ENCODE results near the gene HLCS.

HLCS gene

DNA sequence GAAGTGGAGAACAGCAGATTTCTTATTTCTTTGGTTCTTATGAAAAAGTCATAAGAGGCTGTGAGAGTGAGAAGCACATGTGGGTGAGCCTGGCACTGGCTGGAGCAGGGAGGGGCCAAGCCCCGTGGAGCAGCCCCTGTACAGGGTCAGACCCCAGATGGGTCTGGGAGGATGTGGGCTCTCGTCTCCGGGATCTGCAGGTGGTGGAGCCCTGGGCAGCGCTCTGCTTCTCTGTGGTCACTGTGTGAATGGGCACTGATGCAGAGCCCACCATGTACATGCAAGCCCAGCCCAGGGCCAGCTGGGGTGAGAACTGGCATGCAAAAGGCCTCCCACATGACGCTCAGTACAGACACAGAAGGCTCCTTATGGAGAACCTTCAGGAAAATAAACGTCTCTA is 200.0 kb downstream of the HLCS start:
- DNase-seq = no peak

DNA sequence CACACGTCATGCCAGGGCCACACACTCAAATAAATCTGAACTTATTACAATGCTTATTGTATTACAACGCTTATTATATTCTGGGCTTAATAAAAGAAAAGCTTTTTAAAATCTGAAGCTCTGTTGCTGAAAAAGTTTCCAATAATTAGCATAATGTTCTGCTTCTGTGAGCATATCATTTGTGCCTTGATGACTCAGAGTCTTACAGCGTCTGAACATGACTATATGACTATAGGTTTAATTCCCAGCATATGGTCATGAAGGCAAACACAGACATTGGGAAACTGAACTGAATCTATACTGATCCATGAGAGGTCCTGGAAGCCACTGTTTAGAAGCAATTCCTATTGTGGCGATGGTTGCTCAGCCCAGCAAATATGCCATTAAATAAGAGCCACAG is 201.2 kb downstream of the HLCS start:
- DNase-seq = no peak

DNA sequence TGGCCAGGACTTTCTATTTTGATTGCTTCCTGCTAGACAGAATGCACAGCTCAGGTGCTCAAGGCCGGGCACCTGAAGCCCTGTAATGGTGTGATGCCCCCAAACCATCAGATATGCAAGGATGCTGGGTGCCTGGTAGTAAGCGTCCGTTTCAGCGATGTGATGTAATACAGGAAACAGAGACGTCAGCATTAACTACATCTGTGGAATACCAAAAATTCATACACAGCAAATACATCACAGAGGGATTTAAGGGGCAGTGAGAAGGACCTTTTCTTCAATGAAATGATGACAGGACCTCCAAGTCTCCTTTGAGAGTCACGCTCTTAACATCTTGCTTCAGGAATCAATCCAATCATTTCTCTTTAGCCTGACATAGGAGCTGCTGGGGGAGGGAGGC is 203.2 kb downstream of the HLCS start:
- DNase-seq = no peak

DNA sequence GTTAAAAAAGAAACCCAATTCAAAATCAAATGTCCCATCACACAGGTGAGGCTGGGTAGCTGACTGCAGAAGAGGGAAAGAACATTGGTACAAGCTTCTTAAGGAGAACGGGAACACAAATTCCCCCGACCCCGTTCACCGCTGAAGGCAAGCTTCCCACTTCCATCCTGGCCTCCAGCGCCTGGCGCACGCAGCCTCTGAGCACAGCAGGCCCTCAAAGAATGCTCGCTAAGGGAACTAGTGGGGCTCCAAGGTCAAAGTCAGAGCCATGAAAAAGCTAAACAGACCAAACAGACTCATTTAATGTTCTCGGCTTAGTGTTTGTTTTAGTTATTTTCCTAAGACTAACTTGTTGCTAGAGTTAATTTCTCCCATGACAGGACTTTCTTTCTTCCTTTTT is 203.8 kb downstream of the HLCS start:
- no peak for DNase-seq

DNA sequence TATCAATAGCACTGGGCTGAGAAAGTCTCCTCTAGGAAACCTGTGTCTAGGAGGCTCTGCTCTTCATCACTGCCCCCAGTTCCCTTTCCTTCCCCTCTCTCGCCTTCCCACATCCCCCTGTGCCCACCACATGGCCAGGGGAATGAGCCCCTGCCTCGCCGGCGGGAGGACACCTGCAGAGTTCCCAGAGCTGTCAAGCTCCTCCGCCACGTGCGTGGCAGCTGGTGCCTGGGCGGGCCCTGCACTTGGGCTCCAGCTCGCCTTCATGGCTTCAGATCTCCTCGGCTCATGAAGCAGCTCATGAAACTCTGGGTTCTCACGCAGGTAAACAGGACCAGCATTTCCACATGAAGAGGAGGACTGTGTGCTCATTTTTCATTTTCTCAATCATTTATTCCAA is 204.8 kb downstream of the HLCS start:
- DNase-seq = no peak

DNA sequence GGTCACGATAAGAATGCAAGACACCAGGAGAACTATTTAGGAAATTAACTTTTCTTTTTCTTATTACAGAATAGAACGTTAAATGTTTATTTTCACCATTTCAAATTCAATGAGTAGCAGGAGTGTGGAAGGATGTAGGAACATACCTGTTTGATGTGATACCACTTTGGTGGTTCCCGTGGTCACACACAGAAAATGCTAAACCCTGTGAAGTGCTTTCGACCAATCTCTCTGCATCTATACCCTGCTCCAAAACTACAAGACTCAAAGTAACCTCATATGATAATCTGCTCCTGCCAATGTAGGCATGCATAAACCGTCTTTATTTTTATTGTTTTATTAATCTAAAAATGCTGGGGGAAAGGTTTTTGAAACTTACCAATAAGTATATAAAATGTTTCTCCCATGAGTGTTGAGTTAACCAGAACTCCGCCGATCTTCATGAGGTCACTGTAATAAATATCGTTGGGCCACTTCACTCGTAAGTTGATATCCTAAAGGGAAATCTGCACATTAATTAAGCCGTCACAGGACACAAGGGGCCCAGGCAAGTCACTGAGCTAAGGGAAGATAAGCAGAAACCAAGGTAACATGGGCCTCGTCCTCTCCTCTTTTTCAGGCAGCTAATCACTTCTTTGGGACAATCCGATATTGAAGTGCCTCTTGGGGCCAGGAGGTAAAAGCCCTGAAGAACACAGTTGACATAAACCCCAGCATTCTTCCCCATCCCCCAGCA is 207.0 kb downstream of the HLCS start:
- no peak for DNase-seq

DNA sequence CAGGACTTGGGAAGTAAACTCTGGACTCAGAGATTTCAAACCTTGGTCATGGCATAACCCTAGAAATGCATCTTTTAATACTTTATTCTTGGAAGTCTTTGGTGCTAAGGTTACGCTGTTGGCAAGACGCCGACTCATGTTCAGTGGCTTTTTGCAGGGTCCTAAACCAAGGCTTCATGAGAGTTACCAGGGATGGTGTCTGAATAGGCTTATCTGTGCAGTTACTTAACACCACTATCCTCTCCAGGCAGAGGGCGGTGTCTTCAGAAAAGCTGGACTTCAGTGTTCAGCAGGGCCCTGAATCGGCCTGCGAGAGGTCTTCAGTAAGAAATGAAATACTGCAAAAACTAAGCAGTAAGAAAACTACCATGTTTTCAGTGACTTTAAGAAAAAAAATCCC is 209.3 kb downstream of the HLCS start:
- DNase-seq = no peak

DNA sequence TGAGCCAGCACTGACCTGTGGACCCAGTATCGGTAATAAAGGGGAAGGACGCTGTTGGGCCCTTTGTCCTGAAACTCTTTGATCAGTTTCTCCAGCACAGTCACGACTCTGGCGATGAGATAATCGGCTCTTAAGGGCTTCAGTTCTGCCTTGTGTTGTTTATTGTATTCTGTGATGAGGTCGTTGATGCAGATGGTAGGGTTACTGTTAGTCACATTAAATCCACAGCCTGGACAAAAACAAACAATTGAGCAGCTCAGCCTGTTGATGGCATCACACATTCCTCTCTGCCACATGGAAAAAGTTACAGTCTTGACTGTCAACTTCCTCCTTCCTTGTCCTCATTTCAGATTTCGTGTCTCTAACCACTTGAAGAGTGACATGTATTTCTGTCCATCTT is 209.9 kb downstream of the HLCS start:
- DNase-seq = no peak

DNA sequence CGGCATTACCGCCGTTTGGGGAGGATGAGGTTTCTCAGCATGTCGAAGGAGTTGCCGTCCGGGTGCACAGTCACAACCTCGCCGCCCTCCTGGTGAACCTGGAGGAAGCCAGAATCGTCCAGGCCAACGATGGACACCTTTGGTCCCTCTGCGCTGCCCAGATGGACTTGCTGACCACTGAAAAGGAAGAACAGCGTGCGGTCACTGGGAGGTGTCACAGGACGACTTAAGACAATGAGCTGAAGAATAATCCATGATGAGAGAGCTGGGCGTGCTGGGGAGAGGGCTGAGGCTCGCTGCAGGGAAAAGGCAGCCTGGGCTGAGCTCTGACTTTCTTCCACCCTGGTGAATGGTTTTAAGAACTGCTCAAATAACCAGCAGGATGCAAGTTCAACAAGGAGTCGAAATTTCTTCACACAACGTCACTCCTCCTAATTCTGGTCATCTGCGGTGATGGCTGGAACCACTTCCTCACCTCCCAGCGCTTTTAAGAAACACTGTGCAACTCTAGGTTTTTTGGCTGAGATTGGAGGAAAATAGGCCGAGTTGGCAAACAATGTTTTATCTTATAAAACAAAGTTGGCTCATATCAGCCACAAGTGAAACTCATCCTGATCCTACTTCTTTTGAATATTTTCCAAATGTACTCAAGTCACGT is 212.1 kb downstream of the HLCS start:
- DNase-seq = no peak

DNA sequence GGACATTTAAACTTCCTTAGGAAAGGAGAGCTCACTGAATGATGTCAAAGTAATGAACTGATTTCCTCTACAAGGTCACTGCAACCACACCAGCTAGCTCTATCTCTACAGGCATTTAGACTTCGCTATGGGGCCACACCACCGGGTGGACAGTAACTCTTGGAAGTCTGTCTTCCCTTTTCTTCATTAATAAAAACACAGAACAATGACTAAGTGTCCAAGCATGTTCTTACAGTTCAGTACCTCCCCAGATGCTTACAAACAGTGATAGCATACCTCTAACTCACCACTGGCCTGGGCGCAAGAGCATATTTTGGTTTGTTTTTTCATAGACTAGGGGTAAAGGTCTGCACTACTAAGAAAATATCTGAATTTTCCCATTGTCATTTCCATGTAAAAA is 212.9 kb downstream of the HLCS start:
- DNase-seq = no peak

DNA sequence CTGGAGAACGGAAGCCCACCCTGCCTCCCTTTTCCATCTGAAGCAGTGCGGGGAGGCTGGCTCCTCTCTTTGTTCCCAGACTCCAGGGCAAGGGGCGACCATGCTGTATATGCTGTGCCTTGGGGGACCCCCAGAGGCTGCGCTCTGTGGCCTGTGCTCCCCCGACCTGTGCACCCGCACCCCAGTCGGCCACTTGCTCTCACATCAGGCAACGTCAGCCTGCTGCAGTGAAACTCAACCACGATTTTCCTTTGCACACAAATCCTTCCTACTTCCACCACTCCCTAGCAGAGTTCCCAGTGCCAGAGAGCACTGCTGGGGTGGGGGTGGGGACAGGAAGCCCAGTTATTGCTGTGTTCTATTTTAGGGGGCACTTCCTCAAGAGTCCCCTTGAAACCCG is 215.1 kb downstream of the HLCS start:
- no peak for DNase-seq

DNA sequence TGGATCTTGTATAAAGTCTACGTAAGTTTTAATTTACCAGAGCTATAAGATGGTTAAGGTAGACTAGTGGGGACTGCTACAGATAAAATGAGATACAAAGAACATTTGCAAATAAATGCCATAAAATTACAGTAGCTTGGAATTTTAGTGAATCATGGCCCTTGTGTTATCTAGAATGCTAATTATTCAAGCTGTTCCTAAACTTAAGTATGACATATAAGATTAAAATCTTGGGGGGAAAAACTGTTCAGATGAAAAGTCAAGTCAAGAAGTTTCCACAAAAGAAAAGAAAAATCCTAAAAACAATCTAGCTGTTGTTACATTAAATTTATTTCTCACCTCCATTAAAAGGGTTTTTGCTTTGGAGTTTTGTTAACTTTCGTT is 215.9 kb downstream of the HLCS start:
- no peak for DNase-seq

DNA sequence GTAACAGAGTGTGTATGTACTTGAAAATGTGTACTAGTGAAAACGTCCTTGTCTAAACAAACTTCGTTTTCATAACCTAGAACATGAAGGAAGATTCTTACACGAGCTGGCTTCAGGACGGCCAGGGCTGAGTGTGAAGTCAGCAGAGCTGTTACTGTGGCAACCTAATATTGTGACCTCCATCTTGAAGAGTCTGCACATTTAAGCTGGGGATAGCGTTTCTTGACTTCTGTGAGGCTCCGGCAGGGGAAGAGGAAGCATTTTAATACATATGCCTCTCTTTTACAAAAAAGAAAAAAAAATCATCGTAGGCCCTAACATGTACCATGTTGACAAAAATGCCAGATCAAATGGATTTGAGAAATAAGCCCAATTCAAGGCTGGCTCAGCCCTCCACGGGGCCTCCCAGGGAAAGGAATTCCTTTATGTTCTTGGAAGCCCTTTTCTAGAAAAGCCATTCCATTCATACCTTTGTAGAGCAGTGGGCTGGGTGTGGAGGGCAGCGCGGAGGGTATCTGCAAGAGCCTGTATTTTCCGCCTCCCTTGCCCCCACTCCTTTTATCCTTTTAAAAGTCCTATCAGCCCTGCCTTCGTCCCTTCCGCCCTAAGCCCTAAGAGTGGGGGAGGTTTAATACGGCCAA is 216.4 kb downstream of the HLCS start:
- DNase-seq = no peak

DNA sequence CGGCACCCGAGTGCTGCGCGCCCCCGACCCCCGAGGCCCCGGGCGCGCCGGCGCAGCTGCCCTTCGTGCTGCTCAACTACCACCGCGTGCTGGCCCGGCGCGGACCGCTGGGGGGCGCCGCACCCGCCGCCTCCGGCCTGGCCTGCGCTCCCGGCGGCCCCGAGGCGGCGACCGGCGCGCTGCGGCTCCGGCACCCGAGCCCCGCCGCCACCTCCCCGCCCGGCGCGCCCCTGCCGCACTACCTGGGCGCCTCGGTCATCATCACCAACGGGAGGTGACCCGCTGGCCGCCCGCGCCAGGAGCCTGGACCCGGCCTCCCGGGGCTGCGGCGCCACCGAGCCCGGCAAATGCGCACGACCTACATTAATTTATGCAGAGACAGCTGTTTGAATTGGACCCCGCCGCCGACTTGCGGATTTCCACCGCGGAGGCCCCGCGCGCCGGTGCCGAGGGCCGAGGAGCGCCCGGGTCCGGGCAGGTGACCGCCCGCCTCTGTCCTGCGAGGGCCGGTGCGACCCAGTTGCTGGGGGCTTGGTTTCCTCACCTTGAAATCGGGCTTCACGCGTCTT is 218.6 kb downstream of the HLCS start:
- DNase-seq = peak in 1 of 2 experiments; percentile 4

DNA sequence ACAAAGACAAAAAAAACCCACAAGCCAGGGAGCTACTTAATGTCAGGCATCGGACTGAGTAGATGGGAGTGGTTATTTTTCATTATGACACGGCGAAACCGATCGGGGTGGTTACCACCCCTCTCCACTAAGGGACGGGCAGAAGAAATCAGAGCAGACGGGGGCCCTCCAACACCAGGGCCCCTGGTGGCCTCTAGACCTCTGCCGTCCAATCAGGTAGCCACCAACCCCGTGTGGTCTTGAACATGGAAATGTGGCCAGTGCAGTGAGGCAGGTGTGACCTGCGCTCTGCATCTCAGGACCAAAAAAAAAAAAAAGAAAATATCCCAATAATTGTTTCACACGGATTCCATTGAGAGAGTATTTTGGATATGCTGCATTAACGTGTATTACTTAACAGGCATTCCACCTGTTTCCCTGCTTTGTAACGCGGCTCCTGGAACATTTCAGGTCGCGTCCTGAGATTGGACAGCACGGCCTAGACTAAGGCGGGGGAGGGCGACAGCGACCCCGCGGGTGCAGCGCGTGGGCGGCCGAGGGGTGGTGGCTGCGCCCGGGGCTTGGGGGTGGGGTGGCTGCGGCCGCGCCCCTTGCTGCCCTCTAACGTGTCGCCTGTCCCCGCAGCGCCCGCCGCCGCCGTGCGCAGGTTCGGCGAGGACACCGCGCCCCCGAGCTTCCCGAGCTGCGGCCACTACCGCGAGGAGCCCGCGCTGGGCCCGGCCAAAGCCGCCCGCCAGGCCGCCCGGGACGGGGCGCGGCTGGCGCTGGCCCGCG is 219.2 kb downstream of the HLCS start:
- DNase-seq = no peak

DNA sequence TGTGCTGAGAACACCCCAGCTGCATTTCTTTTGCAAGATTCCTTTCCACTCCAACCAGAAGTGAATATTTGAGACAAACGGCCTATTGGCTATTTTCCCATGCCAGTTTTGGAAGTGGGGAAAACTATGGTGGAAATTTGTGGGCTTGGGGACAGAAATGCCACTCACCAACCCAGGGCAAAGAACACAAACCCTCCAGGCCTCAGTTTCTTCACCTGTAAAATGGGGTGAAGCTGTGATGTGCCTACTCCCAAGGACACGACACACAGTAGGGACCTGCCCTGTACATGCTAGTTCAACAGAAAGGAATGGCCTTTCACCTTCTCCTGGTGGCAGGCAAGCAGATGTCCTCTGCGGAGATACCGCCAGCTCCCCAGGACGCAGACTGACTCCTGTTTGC is 221.0 kb downstream of the HLCS start:
- DNase-seq = no peak

DNA sequence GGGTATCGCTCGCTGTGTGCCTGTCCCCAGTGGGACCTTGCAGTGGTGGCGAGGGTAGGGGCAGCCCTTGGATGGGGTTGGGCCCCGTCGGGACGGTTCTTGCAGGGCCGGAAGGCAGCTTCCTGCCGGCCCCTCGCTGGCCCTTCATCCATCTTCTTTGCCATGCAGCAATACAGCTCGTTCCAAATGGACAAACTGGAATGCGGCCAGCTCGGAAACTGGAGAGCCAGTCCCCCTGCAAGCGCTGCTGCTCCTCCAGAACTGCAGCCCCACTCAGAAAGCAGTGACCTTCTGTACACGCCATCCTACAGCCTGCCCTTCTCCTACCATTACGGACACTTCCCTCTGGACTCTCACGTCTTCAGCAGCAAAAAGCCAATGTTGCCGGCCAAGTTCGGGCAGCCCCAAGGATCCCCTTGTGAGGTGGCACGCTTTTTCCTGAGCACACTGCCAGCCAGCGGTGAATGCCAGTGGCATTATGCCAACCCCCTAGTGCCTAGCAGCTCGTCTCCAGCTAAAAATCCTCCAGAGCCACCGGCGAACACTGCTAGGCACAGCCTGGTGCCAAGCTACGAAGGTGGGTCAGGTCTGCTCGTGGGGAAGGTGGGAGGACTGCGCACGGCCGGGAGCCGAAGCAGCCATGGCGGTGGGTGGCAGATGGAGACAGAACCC is 221.8 kb downstream of the HLCS start:
- peak in 1 of 2 experiments; percentile 11 for DNase-seq

DNA sequence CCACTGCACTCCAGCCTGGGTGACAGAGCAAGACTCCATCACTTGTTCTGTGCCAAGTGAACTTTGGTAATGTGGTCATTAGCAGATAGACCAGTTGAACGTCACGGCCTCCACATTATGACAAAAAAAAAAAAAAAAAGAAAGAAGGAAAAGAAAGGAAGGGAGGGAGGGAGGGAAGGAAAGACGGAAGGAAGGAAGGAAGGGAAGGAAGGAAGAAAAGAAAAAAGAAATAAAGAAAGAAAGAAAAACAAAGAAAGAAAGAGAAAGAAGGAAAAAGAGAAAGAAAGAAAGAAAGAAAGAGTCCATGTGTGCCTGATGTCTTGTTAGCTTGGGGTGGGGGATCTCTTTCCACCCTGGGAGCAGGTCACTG is 222.3 kb downstream of the HLCS start:
- DNase-seq = no peak

DNA sequence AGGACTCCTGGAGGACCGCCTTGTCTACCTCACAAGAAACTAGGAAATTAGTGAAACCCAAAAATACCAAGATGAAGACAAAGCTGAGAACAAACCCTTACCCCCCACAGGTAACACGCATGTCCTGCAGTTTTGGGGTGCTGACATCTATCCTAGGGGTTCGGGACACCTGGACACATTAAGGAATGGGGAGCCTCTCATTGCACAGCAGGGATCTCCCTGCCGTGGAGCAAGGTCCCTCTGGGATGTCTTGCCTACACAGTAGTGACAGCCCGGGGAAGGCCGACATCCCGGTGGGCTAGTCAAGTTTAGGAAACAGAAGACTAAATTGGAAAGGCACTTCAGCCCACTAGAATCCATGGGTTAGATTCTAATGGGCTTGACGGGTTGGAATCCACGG is 223.0 kb downstream of the HLCS start:
- no peak for DNase-seq

DNA sequence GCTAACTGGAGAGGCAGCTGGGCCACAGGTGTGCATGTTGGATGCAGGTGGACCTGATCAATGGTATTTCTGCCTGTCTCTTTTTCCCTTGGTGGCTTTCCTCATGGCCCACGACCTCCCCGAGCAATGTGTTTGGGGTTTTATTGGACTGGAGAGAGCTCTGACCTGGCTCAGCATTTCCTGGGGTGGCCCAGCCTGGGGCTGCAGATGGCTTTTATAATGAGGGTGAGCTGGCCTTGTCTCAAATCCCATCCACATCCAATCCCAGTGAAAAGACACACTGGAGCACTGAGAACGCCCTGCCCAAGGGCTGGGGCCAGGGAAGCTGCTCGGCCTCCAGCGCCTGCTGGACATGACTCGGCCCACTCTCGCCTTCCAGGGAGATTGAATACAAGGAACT is 223.5 kb downstream of the HLCS start:
- no peak for DNase-seq

DNA sequence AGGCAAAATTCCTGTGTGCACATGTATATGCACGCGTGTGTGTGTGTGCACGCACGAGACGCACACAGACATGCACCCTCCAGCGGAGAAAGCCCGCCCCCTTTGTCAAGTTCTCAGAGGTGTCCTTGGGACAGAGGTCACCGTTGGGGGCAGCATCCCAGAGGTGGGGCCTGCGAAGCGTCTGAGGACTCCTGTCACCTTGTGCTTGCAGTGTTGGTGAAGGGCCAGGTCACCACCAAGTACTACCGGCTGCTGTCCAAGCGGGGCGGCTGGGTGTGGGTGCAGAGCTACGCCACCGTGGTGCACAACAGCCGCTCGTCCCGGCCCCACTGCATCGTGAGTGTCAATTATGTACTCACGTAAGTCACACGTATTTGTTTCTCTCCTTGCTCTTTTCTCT is 225.0 kb downstream of the HLCS start:
- no peak for DNase-seq

DNA sequence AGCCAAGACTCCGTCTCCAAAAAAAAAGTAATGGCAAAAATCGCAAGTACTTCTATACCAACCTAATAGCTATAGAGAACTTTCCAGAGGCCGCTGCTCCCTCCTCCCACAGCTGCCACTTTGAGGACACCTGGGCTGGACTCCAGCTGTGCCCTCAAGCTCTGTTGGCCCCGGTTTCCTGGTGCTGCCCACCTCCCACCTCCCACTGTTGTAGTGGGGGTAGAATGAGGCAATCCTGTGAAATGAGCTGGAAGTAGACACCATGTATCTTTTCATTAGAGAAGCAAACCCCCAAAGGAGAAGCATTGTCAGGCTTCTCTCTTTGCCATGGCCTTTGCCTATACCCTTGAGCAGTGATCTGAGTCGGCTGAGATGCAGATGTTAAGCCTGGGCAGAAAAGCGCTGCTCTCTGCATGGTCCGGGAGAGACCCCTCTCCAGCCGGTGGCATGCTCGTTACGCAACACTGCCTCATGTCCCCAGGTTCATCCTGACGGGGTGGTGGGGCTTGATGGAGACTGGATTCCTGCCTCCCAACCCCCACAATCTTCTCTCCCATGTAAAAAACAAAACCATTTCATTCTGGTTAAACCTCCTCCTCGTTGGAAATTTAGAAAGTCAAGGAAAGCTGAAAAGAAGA is 227.9 kb downstream of the HLCS start:
- no peak for DNase-seq
